ENCODE results near the gene TES.

Gene TES

GRCh38 chr7:116239020-116239419 is 28.7 kb downstream of the TES start:
- TF ChIP-seq, protein P1, sequence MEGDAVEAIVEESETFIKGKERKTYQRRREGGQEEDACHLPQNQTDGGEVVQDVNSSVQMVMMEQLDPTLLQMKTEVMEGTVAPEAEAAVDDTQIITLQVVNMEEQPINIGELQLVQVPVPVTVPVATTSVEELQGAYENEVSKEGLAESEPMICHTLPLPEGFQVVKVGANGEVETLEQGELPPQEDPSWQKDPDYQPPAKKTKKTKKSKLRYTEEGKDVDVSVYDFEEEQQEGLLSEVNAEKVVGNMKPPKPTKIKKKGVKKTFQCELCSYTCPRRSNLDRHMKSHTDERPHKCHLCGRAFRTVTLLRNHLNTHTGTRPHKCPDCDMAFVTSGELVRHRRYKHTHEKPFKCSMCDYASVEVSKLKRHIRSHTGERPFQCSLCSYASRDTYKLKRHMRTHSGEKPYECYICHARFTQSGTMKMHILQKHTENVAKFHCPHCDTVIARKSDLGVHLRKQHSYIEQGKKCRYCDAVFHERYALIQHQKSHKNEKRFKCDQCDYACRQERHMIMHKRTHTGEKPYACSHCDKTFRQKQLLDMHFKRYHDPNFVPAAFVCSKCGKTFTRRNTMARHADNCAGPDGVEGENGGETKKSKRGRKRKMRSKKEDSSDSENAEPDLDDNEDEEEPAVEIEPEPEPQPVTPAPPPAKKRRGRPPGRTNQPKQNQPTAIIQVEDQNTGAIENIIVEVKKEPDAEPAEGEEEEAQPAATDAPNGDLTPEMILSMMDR (IDR thresholded peaks at IDR 0.05; ENCODE audit: poor library complexity, severe bottlenecking), result no peak
- no peaks in the 10 kb centered on the region for H3K9me3 ChIP-seq (ENCODE audit: severe bottlenecking)
- H3K27ac ChIP-seq (ENCODE audit: poor library complexity, severe bottlenecking), result no peak overlapping the region

GRCh38 chr7:116239434-116239833 is 29.1 kb downstream of the TES start:
- TF ChIP-seq, protein P1 (IDR thresholded peaks at IDR 0.05; ENCODE audit: poor library complexity, severe bottlenecking), result no peak
- H3K27ac ChIP-seq (ENCODE audit: poor library complexity, severe bottlenecking), result no peak overlapping the region
- H3K4me1 ChIP-seq (ENCODE audit: insufficient read depth, poor library complexity, severe bottlenecking), result peaks cover 6% of the 10 kb centered on the region
- peaks cover 100% of the 10 kb centered on the region for H3K36me3 ChIP-seq (ENCODE audit: low read depth)
- ATAC-seq (ENCODE audit: low read depth) (no peak), DNase-seq (ENCODE audit: low spot score) (no peak)
- H3K27me3 ChIP-seq (ENCODE audit: insufficient read depth, poor library complexity, severe bottlenecking), result no peaks in the 10 kb centered on the region
- peaks cover 2% of the 10 kb centered on the region for H3K9me3 ChIP-seq (ENCODE audit: severe bottlenecking)
- no peak overlapping the region for H3K4me3 ChIP-seq (ENCODE audit: severe bottlenecking)

More at GRCh38 chr7:116239020-116239419, 28.7 kb downstream of the TES start:
- H3K36me3 ChIP-seq (ENCODE audit: low read depth), result peaks cover 100% of the 10 kb centered on the region
- ATAC-seq (ENCODE audit: low read depth) (no peak), DNase-seq (ENCODE audit: low spot score) (no peak)
- no peak overlapping the region for H3K4me3 ChIP-seq (ENCODE audit: severe bottlenecking)
- H3K4me1 ChIP-seq (ENCODE audit: insufficient read depth, poor library complexity, severe bottlenecking), result peaks cover 6% of the 10 kb centered on the region
- no peaks in the 10 kb centered on the region for H3K27me3 ChIP-seq (ENCODE audit: insufficient read depth, poor library complexity, severe bottlenecking)

DNA sequence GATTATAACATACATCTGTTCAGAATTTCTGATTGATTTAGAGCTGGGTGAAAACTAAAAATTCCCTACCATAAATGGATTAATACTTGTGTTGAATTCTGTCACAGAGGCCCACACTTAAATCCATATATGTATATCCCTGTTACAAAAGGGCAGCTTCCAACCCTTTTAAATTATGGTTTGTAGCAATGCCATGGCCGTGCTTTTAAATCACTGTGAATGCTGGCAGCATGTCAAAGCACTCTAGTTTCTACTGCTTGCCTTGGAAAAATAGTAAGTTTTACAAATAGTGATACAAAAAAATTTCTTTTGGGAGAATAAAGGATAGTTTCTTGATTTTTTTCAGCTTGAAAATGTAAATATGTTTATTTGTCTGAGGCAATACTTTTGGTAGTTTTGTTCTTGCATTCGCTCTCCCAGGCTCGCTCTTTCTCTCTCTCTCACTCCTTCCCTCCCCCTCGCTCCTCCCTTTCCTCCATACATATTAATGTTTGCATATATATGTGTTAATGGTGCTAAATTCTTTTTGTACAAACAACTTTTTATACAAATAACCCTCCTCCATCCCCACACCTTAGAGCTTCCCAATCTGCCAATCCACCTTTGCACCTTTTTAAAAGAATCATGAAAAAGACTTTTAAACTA is 29.8 kb downstream of the TES start:
- Histone ChIP-seq H3K36me3 (ENCODE audit: low read depth) (peaks cover 100% of the 10 kb centered on the region), H3K27me3 (ENCODE audit: insufficient read depth, poor library complexity, severe bottlenecking) (no peaks in the 10 kb centered on the region), H3K9me3 (ENCODE audit: severe bottlenecking) (peaks cover 3% of the 10 kb centered on the region), H3K4me3 (ENCODE audit: severe bottlenecking) (no peak overlapping the region), H3K27ac (ENCODE audit: poor library complexity, severe bottlenecking) (no peak overlapping the region), H3K4me1 (ENCODE audit: insufficient read depth, poor library complexity, severe bottlenecking) (peaks cover 4% of the 10 kb centered on the region)
- no peak for ATAC-seq (ENCODE audit: low read depth)
- TF ChIP-seq, protein P1 (IDR thresholded peaks at IDR 0.05; ENCODE audit: poor library complexity, severe bottlenecking), result no peak
- DNase-seq (ENCODE audit: low spot score), result no peak

- Histone ChIP-seq H3K4me1 (ENCODE audit: insufficient read depth, poor library complexity, severe bottlenecking) (no peaks in the 10 kb centered on the region), H3K4me3 (ENCODE audit: severe bottlenecking) (no peak overlapping the region), H3K36me3 (ENCODE audit: low read depth) (peaks cover 100% of the 10 kb centered on the region), H3K27me3 (ENCODE audit: insufficient read depth, poor library complexity, severe bottlenecking) (no peaks in the 10 kb centered on the region), H3K27ac (ENCODE audit: poor library complexity, severe bottlenecking) (no peak overlapping the region), H3K9me3 (ENCODE audit: severe bottlenecking) (peaks cover 3% of the 10 kb centered on the region)
- ATAC-seq (ENCODE audit: low read depth) (no peak), DNase-seq (ENCODE audit: low spot score) (no peak)
- TF ChIP-seq, protein P1 (IDR thresholded peaks at IDR 0.05; ENCODE audit: poor library complexity, severe bottlenecking), result no peak
Observed at GRCh38 chr7:116241291-116241690, 31.0 kb downstream of the TES start.

- TF ChIP-seq, protein P1 (IDR thresholded peaks at IDR 0.05; ENCODE audit: poor library complexity, severe bottlenecking), result peak; percentile 19
- DNase-seq (ENCODE audit: low spot score) (no peak), ATAC-seq (ENCODE audit: low read depth) (no peak)
- peaks cover 3% of the 10 kb centered on the region for H3K9me3 ChIP-seq (ENCODE audit: severe bottlenecking)
- no peak overlapping the region for H3K27ac ChIP-seq (ENCODE audit: poor library complexity, severe bottlenecking)
- H3K36me3 ChIP-seq (ENCODE audit: low read depth), result peaks cover 100% of the 10 kb centered on the region
- H3K4me1 ChIP-seq (ENCODE audit: insufficient read depth, poor library complexity, severe bottlenecking), result no peaks in the 10 kb centered on the region
- H3K27me3 ChIP-seq (ENCODE audit: insufficient read depth, poor library complexity, severe bottlenecking), result no peaks in the 10 kb centered on the region
- no peak overlapping the region for H3K4me3 ChIP-seq (ENCODE audit: severe bottlenecking)
Observed at GRCh38 chr7:116242178-116242577, 31.8 kb downstream of the TES start.

All from RWPE2 (cell line).